Effector CD4-positive, alpha-beta T cell (primary cell): ENCODE data around the gene CERKL.

Source experiments
- DNase-seq: peaks from one replicate; pipeline ENCODE4 v3.0.0-alpha.2; 2020

The CERKL gene

DNA sequence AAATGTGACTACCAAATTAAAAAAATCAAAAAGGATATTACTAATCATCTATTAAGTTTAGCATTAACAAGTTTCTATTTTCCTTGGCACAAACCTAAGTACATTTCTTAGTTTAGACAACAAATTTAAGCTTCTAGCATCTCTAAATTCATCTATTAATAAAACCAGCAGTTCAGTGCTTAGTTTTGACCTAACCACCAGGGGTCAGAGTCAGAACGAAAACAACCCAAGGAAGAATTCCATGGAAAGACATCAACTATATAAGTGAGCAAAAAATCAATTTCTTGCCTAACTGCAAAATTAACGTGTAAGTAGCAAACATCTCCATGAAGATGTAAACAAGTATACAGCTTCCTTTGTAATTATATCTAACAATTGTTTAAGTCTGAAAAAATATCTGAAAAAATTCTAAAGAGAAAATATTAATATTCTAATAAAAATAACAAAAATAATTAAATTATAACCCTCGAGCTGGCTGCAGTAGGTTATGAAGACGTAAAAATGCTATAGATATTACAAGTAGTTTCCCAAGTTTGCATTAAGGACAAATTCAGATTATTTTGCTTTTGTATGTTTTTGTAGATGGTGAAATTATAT is 83.7 kb downstream of the CERKL start:
- DNase-seq, result no peak

DNA sequence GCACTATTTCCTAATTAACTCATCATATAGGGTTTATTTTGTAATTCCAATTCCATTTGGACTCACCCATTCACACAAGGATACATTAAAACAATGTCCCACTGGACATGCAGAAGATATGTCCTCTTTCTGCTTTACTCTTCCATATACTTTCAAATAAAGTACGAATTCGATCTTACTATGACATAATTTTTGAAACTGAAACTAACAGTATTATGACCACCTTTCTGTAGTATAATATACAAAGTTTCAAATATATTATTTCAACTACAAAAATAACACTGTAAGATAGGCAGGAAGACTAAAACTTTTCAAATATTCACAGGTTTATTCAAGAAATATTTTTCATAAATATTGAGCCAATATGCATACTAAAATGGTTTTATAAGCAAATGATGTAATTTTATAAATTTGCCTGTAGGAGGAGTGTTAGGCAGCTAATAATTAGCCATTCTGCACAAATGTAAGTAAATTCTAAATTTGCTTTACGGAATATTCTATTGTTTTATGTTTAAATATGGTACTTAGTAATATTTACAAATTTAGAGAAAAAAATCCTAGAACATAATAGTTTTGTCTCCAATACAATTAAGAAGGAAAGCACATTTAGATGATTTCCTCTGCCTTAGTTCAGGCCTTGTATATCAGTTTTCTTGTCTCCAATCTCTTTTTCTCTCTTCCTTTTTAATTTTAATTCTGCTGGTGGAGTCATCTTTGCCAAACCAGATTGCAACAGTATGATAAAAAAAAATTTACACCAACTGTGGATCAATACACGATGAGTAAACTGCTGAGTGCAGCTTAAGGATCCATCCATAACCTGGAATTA is 85.9 kb downstream of the CERKL start:
- no peak for DNase-seq

GRCh38 chr2:181570059-181570458 is 86.8 kb downstream of the CERKL start:
- DNase-seq, result no peak

DNA sequence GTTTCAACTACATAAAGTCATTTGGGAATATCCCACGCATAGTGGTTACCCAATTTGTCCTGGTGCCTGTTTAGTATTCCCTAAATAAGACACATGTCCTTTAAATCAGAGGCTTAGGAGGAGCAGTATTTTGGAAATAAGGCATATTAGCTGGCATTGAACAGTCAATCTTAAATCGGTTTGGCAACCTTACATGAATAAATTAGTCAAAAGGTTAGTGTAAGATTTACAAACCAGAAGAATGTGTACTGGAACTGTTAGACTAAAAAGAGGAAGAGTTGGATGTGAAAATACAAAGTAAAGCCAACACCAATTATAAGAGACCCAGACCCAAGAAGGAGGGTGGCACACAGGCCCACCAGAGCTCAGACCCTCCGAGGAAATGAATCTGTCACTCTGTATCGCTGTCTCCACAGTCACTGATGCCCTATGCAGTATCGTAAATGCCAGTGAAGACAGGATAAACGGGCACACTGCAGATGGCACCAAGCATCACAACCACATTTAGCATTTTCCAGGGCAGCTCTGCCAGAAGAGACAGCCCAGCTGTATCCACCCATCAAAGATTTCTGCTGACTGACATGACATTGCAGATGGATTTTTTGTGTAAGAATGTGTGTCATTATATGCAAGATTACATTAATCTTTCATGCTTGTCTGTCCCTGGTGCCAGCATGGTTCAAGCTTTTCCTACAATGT is 90.4 kb downstream of the CERKL start:
- DNase-seq, result no peak

GRCh38 chr2:181563101-181563692 is 93.7 kb downstream of the CERKL start:
- DNase-seq, result no peak

- DNase-seq, result no peak
Observed at GRCh38 chr2:181558371-181558770, 98.5 kb downstream of the CERKL start.

GRCh38 chr2:181554061-181554830 is 102.7 kb downstream of the CERKL start:
- DNase-seq, result no peak

- no peak for DNase-seq
Observed at GRCh38 chr2:181553244-181553643, 103.7 kb downstream of the CERKL start.

- DNase-seq, result no peak
Observed at GRCh38 chr2:181552808-181553207, 104.1 kb downstream of the CERKL start.

DNA sequence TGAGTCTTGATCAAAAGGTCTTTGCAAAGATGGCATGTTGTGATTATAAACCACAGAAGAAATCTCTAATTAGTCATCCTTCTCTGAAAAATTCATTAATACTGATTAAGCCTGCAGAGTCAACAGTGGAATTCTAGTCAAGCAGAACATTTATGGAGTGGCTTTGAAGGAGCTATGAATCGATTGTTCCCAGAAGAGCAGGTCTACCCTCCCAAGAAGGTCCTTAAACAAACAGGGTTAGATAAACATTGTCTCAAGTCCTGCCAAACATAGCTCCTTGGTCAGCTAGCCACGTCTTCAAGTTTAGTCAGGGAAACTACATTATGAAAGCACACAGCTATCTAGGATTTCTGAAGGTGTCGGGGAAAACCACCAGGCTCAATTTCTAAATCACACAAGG is 110.8 kb downstream of the CERKL start:
- DNase-seq, result no peak

GRCh38 chr2:181542170-181542569 is 114.7 kb downstream of the CERKL start:
- DNase-seq, result no peak

GRCh38 chr2:181540421-181540820 is 116.5 kb downstream of the CERKL start:
- DNase-seq, result no peak

DNA sequence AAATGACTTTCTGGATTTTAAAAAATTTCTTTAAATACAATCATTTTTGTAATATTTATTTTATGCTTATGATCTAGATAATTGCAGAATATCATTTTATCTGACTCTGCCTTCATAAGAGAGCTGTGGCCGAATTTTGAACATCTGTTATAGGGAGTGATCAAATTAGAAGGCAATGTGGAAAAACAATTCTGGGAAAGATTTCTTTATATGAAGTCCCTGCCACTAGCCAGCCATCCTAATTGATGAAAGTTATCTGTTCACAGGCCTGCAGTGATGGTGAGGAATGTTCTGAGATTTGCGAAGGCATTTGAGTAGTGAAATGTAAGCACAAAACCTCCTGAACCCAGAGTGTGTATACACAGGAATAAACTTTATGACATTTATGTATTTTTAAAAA is 120.2 kb downstream of the CERKL start:
- no peak for DNase-seq

- DNase-seq, result no peak
Observed at GRCh38 chr2:181528441-181528840, 128.5 kb downstream of the CERKL start.

DNA sequence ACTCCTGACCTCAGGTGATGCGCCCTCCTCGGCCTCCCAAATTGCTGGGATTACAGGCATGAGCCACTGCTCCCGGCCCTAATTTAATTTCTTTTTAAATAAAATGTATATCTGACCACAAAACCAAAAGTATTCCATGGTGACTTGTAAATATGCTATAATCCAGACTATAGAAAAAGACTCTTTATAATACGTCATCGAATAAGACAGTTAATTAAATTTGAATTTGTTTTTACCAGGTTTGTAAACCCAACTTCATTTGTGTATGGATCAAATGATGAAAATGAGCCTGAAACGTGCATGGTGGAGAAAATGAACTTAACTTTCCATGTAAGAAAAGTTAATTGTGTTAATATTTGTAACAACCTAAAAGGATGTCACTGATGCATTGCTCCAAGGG is 129.8 kb downstream of the CERKL start:
- no peak for DNase-seq

DNA sequence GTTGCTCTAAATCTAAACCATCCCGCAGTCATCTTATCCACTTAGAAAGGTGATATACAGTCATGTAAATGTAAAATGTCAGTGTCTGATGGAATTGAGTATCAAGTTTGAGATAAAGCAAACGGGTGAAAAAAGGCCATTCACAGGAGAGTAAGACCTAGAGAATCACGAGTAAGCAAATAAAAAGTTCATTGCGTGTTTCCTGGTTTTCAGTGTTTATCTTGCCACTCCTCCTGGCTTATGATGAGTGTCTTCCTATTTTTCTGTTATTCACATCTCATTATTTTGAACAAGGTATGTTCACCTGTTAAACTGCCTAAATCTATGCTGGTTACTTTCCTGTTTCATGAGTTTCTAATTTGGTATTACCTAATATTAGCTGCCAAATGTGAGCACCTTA is 130.9 kb downstream of the CERKL start:
- no peak for DNase-seq

GRCh38 chr2:181523756-181524155 is 133.1 kb downstream of the CERKL start:
- DNase-seq, result no peak

GRCh38 chr2:181520253-181520652 is 136.7 kb downstream of the CERKL start:
- DNase-seq, result no peak

GRCh38 chr2:181517685-181518301 is 139.1 kb downstream of the CERKL start:
- no peak for DNase-seq

DNA sequence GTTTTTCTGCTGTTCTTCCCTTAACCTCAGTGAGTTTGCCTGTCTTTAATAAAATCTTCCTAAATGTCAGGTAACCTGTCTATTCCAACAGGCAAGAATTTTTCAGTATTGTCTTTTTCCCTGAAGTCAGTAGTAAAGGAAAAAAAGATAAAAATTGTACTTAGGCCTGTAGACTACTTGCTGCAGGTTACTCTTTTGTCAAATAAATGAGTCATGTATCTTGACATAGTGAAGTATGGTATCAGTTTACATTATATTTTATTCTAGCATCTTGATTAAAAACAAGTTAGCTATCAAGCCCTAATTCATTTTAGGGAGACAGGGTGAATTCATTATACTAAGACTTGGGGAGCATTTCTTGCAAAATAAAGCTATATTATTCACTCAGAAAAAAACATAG is 139.9 kb downstream of the CERKL start:
- no peak for DNase-seq

GRCh38 chr2:181515719-181516118 is 141.2 kb downstream of the CERKL start:
- DNase-seq, result no peak

DNA sequence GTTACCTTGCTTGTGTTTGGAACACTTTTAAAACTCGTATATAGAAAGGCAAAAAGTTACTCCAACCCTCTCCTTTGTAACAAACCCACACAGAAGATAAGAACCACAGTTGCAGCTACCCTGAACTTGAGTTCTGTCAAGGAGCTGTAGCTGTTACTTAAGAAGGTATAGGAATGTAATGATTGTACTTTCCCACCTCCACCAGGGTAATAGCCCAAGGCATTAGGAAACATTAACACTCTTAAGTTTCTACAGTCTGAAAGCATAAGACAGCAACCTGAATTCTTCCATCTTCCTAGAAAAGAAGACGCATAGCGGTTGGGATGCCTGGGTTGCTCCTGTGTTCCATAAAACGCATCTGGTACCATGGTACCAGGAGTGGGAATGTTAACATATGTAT is 156.7 kb downstream of the CERKL start:
- DNase-seq, result no peak
